ENCODE measurements around the gene APLP2.
"Not testable (repeated sequence)": the region's sequence is repeated elsewhere in the genome, so short reads cannot be mapped to it uniquely, and the experiment has no call there.

Gene APLP2

GRCh38 chr11:130088217-130088616 lies 18.5 kb downstream of the APLP2 start:
- no peak for DNase-seq (ENCODE audit: low spot score in 2 of 2)
- H3K27me3 ChIP-seq (ENCODE audit: low read depth), result no peaks in the 10 kb centered on the region
- H3K4me1 ChIP-seq, result peaks cover 26% of the 10 kb centered on the region
- no peaks in the 10 kb centered on the region for H3K9me3 ChIP-seq
- no peak overlapping the region for H3K4me3 ChIP-seq
- in situ Hi-C loops (cut with MboI; ENCODE audit: low sequenced_read_pairs), result no loop called here
- no peaks in the 10 kb centered on the region for H3K36me3 ChIP-seq (replicated peaks)

- Histone ChIP-seq H3K9me3 (no peaks in the 10 kb centered on the region), H3K4me1 (peaks cover 26% of the 10 kb centered on the region), H3K36me3 (replicated peaks) (no peaks in the 10 kb centered on the region), H3K27me3 (ENCODE audit: low read depth) (no peaks in the 10 kb centered on the region), H3K4me3 (no peak overlapping the region)
- in situ Hi-C loops (cut with MboI; ENCODE audit: low sequenced_read_pairs), result no loop called here
- peak; percentile 35 to 52 for DNase-seq (ENCODE audit: low spot score in 2 of 2)
Measured at GRCh38 chr11:130088919-130089673, 19.4 kb downstream of the APLP2 start.

GRCh38 chr11:130089674-130090073 lies 20.0 kb downstream of the APLP2 start:
- in situ Hi-C loops (cut with MboI; ENCODE audit: low sequenced_read_pairs), result no loop called here
- no peaks in the 10 kb centered on the region for H3K36me3 ChIP-seq (replicated peaks)
- no peak for DNase-seq (ENCODE audit: low spot score in 2 of 2)
- peaks cover 26% of the 10 kb centered on the region for H3K4me1 ChIP-seq
- H3K27me3 ChIP-seq (ENCODE audit: low read depth), result no peaks in the 10 kb centered on the region
- H3K4me3 ChIP-seq, result no peak overlapping the region
- no peaks in the 10 kb centered on the region for H3K9me3 ChIP-seq

- DNase-seq (ENCODE audit: low spot score in 2 of 2); in situ Hi-C loops (cut with MboI; ENCODE audit: low sequenced_read_pairs); H3K36me3 ChIP-seq (replicated peaks): not testable (repeated sequence)
Measured at GRCh38 chr11:130090517-130090916, 20.8 kb downstream of the APLP2 start.

GRCh38 chr11:130091169-130091568 lies 21.5 kb downstream of the APLP2 start:
- in situ Hi-C loops (cut with MboI; ENCODE audit: low sequenced_read_pairs), result not testable (repeated sequence)

More at GRCh38 chr11:130090517-130090916, 20.8 kb downstream of the APLP2 start:
- H3K9me3 ChIP-seq; H3K27me3 ChIP-seq (ENCODE audit: low read depth); H3K4me3 ChIP-seq: not testable (repeated sequence)
- peaks cover 26% of the 10 kb centered on the region for H3K4me1 ChIP-seq

GRCh38 chr11:130092661-130093060 lies 23.0 kb downstream of the APLP2 start:
- Histone ChIP-seq H3K36me3 (replicated peaks) (no peaks in the 10 kb centered on the region), H3K9me3 (no peaks in the 10 kb centered on the region), H3K27me3 (ENCODE audit: low read depth) (no peaks in the 10 kb centered on the region), H3K4me1 (peaks cover 10% of the 10 kb centered on the region), H3K4me3 (no peak overlapping the region)
- DNase-seq (ENCODE audit: low spot score in 2 of 2), result no peak
- in situ Hi-C loops (cut with MboI; ENCODE audit: low sequenced_read_pairs), result no loop called here

More at GRCh38 chr11:130091169-130091568, 21.5 kb downstream of the APLP2 start:
- DNase-seq (ENCODE audit: low spot score in 2 of 2); H3K36me3 ChIP-seq (replicated peaks); H3K27me3 ChIP-seq (ENCODE audit: low read depth); H3K4me3 ChIP-seq; H3K9me3 ChIP-seq: not testable (repeated sequence)
- H3K4me1 ChIP-seq, result peaks cover 21% of the 10 kb centered on the region

- Histone ChIP-seq H3K9me3 (no peaks in the 10 kb centered on the region), H3K27me3 (ENCODE audit: low read depth) (no peaks in the 10 kb centered on the region), H3K36me3 (replicated peaks) (no peaks in the 10 kb centered on the region), H3K4me3 (no peak overlapping the region), H3K4me1 (no peaks in the 10 kb centered on the region; the same call in 1 of the 2 replicates)
- no peak for DNase-seq (ENCODE audit: low spot score in 2 of 2)
- in situ Hi-C loops (cut with MboI; ENCODE audit: low sequenced_read_pairs), result no loop called here
Measured at GRCh38 chr11:130094614-130095013, 24.9 kb downstream of the APLP2 start.

GRCh38 chr11:130095326-130095725 lies 25.6 kb downstream of the APLP2 start:
- Histone ChIP-seq H3K36me3 (replicated peaks) (no peaks in the 10 kb centered on the region), H3K4me3 (no peak overlapping the region), H3K27me3 (ENCODE audit: low read depth) (no peaks in the 10 kb centered on the region), H3K4me1 (no peaks in the 10 kb centered on the region), H3K9me3 (no peaks in the 10 kb centered on the region)
- in situ Hi-C loops (cut with MboI; ENCODE audit: low sequenced_read_pairs), result no loop called here
- no peak for DNase-seq (ENCODE audit: low spot score in 2 of 2)

- H3K4me3 ChIP-seq, result no peak overlapping the region
- in situ Hi-C loops (cut with MboI; ENCODE audit: low sequenced_read_pairs), result no loop called here
- no peaks in the 10 kb centered on the region for H3K27me3 ChIP-seq (ENCODE audit: low read depth)
- no peaks in the 10 kb centered on the region for H3K9me3 ChIP-seq
- no peaks in the 10 kb centered on the region for H3K4me1 ChIP-seq
- H3K36me3 ChIP-seq (replicated peaks), result no peaks in the 10 kb centered on the region
- DNase-seq (ENCODE audit: low spot score in 2 of 2), result no peak
Measured at GRCh38 chr11:130096042-130096441, 26.3 kb downstream of the APLP2 start.

- in situ Hi-C loops (cut with MboI; ENCODE audit: low sequenced_read_pairs), result no loop called here
- no peaks in the 10 kb centered on the region for H3K27me3 ChIP-seq (ENCODE audit: low read depth)
- H3K36me3 ChIP-seq (replicated peaks), result no peaks in the 10 kb centered on the region
- H3K4me1 ChIP-seq, result no peaks in the 10 kb centered on the region
- no peaks in the 10 kb centered on the region for H3K9me3 ChIP-seq
- no peak overlapping the region for H3K4me3 ChIP-seq
- DNase-seq (ENCODE audit: low spot score in 2 of 2), result no peak
Measured at GRCh38 chr11:130096823-130097222, 27.1 kb downstream of the APLP2 start.

GRCh38 chr11:130097285-130097684 lies 27.6 kb downstream of the APLP2 start:
- H3K9me3 ChIP-seq, result no peaks in the 10 kb centered on the region
- in situ Hi-C loops (cut with MboI; ENCODE audit: low sequenced_read_pairs), result no loop called here
- no peaks in the 10 kb centered on the region for H3K4me1 ChIP-seq

GRCh38 chr11:130099356-130099755 lies 29.7 kb downstream of the APLP2 start:
- in situ Hi-C loops (cut with MboI; ENCODE audit: low sequenced_read_pairs), result no loop called here
- Histone ChIP-seq H3K36me3 (replicated peaks) (no peaks in the 10 kb centered on the region), H3K27me3 (ENCODE audit: low read depth) (no peaks in the 10 kb centered on the region), H3K4me1 (no peaks in the 10 kb centered on the region), H3K4me3 (no peak overlapping the region), H3K9me3 (no peaks in the 10 kb centered on the region)
- DNase-seq (ENCODE audit: low spot score in 2 of 2), result no peak

More at GRCh38 chr11:130097285-130097684, 27.6 kb downstream of the APLP2 start:
- no peak for DNase-seq (ENCODE audit: low spot score in 2 of 2)
- no peaks in the 10 kb centered on the region for H3K27me3 ChIP-seq (ENCODE audit: low read depth)
- H3K36me3 ChIP-seq (replicated peaks), result no peaks in the 10 kb centered on the region
- no peak overlapping the region for H3K4me3 ChIP-seq

GRCh38 chr11:130100381-130101095 lies 30.8 kb downstream of the APLP2 start:
- Histone ChIP-seq H3K4me1 (no peaks in the 10 kb centered on the region; the same call in 1 of the 2 replicates), H3K4me3 (no peak overlapping the region), H3K36me3 (replicated peaks) (no peaks in the 10 kb centered on the region), H3K27me3 (ENCODE audit: low read depth) (no peaks in the 10 kb centered on the region), H3K9me3 (no peaks in the 10 kb centered on the region)
- in situ Hi-C loops (cut with MboI; ENCODE audit: low sequenced_read_pairs), result no loop called here
- no peak for DNase-seq (ENCODE audit: low spot score in 2 of 2)

- Histone ChIP-seq H3K27me3 (ENCODE audit: low read depth) (no peaks in the 10 kb centered on the region), H3K9me3 (no peaks in the 10 kb centered on the region), H3K4me3 (no peak overlapping the region), H3K4me1 (no peaks in the 10 kb centered on the region; the same call in 1 of the 2 replicates), H3K36me3 (replicated peaks) (no peaks in the 10 kb centered on the region)
- in situ Hi-C loops (cut with MboI; ENCODE audit: low sequenced_read_pairs), result no loop called here
- DNase-seq (ENCODE audit: low spot score in 2 of 2), result no peak
Measured at GRCh38 chr11:130101661-130102060, 32.0 kb downstream of the APLP2 start.
